Measurements from ENCODE around the gene RNPEPL1. TPM values are rescaled to one million over a fixed set of nuclear protein-coding genes. Genes with fewer than 3 reads are reported as not detected.

The RNPEPL1 gene
- total RNA-seq, 1 donor from 2014 or later, result 196 TPM

- no peaks in the 10 kb centered on the region for H3K9me3 ChIP-seq
- H3K4me1 ChIP-seq, result no peaks in the 10 kb centered on the region
- H3K4me3 ChIP-seq, result no peak overlapping the region
- intact Hi-C loops (cut with DNase I), result no loop called here
- H3K36me3 ChIP-seq, result no peaks in the 10 kb centered on the region
- no peaks in the 10 kb centered on the region for H3K27me3 ChIP-seq
- peak in 1 of 2 donors; percentile 54 for DNase-seq (ENCODE audit: low spot score in 2 of 2)
- TF ChIP-seq CTCF (IDR thresholded peaks at IDR 0.05), result no peak
- H3K27ac ChIP-seq, result no peak overlapping the region
Measured at GRCh38 chr2:240627736-240628506, 59.6 kb downstream of the RNPEPL1 start.

- Histone ChIP-seq H3K4me3 (no peak overlapping the region), H3K27ac (no peak overlapping the region), H3K4me1 (no peaks in the 10 kb centered on the region), H3K36me3 (no peaks in the 10 kb centered on the region), H3K27me3 (no peaks in the 10 kb centered on the region), H3K9me3 (no peaks in the 10 kb centered on the region)
- no peak for DNase-seq (ENCODE audit: low spot score in 2 of 2)
- intact Hi-C loops (cut with DNase I), result no loop called here
- no peak for TF ChIP-seq CTCF (IDR thresholded peaks at IDR 0.05)
Measured at GRCh38 chr2:240628507-240628807, 60.2 kb downstream of the RNPEPL1 start.

GRCh38 chr2:240628808-240629618, 60.7 kb downstream of the RNPEPL1 start:
- H3K4me1 ChIP-seq, result no peaks in the 10 kb centered on the region
- H3K9me3 ChIP-seq, result no peaks in the 10 kb centered on the region
- intact Hi-C loops (cut with DNase I), result no loop called here
- TF ChIP-seq CTCF (IDR thresholded peaks at IDR 0.05), result no peak
- no peaks in the 10 kb centered on the region for H3K27me3 ChIP-seq
- DNase-seq (ENCODE audit: low spot score in 2 of 2), result peak in 1 of 2 donors; percentile 55
- no peak overlapping the region for H3K4me3 ChIP-seq
- H3K36me3 ChIP-seq, result no peaks in the 10 kb centered on the region
- no peak overlapping the region for H3K27ac ChIP-seq

- H3K4me3 ChIP-seq, result no peak overlapping the region
- H3K9me3 ChIP-seq, result no peaks in the 10 kb centered on the region
- intact Hi-C loops (cut with DNase I), result no loop called here
- H3K4me1 ChIP-seq, result no peaks in the 10 kb centered on the region
- H3K36me3 ChIP-seq, result no peaks in the 10 kb centered on the region
- H3K27me3 ChIP-seq, result no peaks in the 10 kb centered on the region
- H3K27ac ChIP-seq, result no peak overlapping the region
- TF ChIP-seq CTCF (IDR thresholded peaks at IDR 0.05), result no peak
- no peak for DNase-seq (ENCODE audit: low spot score in 2 of 2)
Measured at GRCh38 chr2:240629619-240629967, 61.3 kb downstream of the RNPEPL1 start.

- DNase-seq (ENCODE audit: low spot score in 2 of 2), result peak in 1 of 2 donors; percentile 60
- no peaks in the 10 kb centered on the region for H3K36me3 ChIP-seq
- H3K4me1 ChIP-seq, result no peaks in the 10 kb centered on the region
- H3K4me3 ChIP-seq, result no peak overlapping the region
- H3K9me3 ChIP-seq, result no peaks in the 10 kb centered on the region
- TF ChIP-seq CTCF (IDR thresholded peaks at IDR 0.05), result no peak
- H3K27ac ChIP-seq, result no peak overlapping the region
- H3K27me3 ChIP-seq, result no peaks in the 10 kb centered on the region
- intact Hi-C loops (cut with DNase I), result no loop called here
Measured at GRCh38 chr2:240629968-240630770, 61.9 kb downstream of the RNPEPL1 start.

Other genes with a start within 250 kb of the RNPEPL1 start
- gene GPC1, start 132.8 kb upstream of the RNPEPL1 start, total RNA-seq, result 123 TPM
- 14.4 TPM for gene ANKMY1, start 10.5 kb upstream of the RNPEPL1 start, total RNA-seq
- gene DUSP28, start 8.1 kb upstream of the RNPEPL1 start, total RNA-seq, result 72.3 TPM
- gene CAPN10, start 18.2 kb downstream of the RNPEPL1 start, total RNA-seq, result 27.8 TPM
- not detected for gene GPR35, start 57.0 kb downstream of the RNPEPL1 start, total RNA-seq
- gene AQP12B, start 114.4 kb downstream of the RNPEPL1 start, total RNA-seq, result not detected
- gene AQP12A, start 123.4 kb downstream of the RNPEPL1 start, total RNA-seq, result not detected

Data from ascending aorta (tissue), 2 donors.